Measurements from ENCODE around the gene HOMER3. TPM values are rescaled to one million over a fixed set of nuclear protein-coding genes. Genes with fewer than 3 reads are reported as not detected.

Gene HOMER3
- total RNA-seq, 4 donors from 2014 or later, result 22.9 to 32.9 (median 27.7) TPM

DNA sequence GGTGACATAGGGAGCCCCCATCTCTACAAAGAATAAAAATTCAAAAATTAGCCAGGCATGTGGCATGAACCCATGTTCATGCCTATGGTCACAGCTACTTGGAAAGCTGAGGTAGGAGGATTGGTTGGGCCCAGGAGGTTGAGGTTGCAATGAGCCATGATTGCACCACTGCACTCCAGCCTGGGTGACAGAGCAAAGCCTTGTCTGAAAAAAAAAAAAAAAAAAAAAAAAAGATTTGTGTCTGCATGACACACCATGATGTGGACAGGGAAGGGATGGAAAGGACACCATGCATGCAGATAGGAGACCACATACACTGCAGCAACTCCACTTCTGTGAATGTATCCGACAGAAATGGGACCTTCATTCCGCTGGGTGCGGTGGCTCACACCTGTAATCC is 34.0 kb upstream of the HOMER3 start:
- H3K4me3 ChIP-seq, result no peak overlapping the region
- no peaks in the 10 kb centered on the region for H3K36me3 ChIP-seq
- no peaks in the 10 kb centered on the region for H3K27me3 ChIP-seq
- no peak for DNase-seq (ENCODE audit: low spot score in 2 of 2)
- peaks cover 5% of the 10 kb centered on the region for H3K4me1 ChIP-seq
- WGBS, result 98% methylated on average over 3 of the region's 3 CpGs
- TF ChIP-seq POLR2A (IDR thresholded peaks at IDR 0.05) (no peak), EP300 (IDR thresholded peaks at IDR 0.05) (no peak), POLR2AphosphoS5 (IDR thresholded peaks at IDR 0.05) (no peak)
- TF ChIP-seq, protein P1, sequence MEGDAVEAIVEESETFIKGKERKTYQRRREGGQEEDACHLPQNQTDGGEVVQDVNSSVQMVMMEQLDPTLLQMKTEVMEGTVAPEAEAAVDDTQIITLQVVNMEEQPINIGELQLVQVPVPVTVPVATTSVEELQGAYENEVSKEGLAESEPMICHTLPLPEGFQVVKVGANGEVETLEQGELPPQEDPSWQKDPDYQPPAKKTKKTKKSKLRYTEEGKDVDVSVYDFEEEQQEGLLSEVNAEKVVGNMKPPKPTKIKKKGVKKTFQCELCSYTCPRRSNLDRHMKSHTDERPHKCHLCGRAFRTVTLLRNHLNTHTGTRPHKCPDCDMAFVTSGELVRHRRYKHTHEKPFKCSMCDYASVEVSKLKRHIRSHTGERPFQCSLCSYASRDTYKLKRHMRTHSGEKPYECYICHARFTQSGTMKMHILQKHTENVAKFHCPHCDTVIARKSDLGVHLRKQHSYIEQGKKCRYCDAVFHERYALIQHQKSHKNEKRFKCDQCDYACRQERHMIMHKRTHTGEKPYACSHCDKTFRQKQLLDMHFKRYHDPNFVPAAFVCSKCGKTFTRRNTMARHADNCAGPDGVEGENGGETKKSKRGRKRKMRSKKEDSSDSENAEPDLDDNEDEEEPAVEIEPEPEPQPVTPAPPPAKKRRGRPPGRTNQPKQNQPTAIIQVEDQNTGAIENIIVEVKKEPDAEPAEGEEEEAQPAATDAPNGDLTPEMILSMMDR (IDR thresholded peaks at IDR 0.05), result no peak
- no peak overlapping the region for H3K27ac ChIP-seq
- no peaks in the 10 kb centered on the region for H3K9me3 ChIP-seq

DNA sequence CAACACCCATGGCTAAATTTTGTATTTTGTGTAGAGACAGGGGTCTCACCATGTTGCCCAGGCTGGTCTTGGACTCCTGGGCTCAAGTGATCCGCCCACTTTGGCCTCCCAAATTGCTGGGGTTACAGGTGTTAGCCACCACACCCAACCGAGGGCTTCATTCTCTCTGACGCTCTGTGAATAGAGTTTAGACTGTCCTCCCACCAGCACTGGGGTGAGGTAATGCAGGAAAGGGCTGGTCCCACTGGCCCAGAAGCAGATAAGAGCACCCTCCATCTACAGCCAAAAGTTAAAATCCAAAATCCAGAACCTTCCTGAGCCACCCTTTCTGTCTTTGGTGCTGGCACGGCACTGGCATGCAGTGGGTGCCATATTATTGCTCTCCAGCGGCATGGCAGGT is 31.8 kb upstream of the HOMER3 start:
- Histone ChIP-seq H3K4me3 (no peak overlapping the region), H3K27me3 (no peaks in the 10 kb centered on the region), H3K4me1 (peaks cover 20% of the 10 kb centered on the region), H3K9me3 (no peaks in the 10 kb centered on the region), H3K36me3 (no peaks in the 10 kb centered on the region), H3K27ac (peak overlapping the region; percentile 13)
- WGBS, result 88% methylated on average over 5 of the region's 5 CpGs
- DNase-seq (ENCODE audit: low spot score in 2 of 2), result no peak
- TF ChIP-seq, protein P1 (IDR thresholded peaks at IDR 0.05), result no peak
- no peak for TF ChIP-seq POLR2AphosphoS5 (IDR thresholded peaks at IDR 0.05)

DNA sequence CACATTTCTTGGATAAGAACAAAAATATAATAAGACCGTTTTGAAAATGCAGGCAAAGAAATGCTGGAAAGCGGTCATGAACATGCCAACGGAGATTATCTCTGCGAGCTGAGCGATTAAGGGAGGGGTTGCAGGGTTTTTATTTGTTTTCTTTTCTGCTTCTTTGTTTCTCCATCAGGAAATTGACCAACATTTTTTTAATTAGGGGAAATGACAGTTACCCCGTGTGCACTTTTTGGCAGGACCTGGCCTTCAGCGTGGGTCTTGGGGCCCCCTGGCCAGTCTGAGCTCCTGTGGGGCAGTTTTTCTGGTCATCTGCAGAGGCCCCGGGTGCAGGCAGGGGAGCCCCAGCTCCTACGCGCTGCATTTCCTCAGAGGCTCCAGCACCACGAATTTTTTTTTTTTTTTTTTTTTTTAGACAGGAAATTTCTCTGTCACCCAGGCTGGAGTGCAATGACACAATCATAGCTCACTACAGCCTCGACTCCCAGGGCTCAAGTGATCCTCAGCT is 31.3 kb upstream of the HOMER3 start:
- TF ChIP-seq, protein P1 (IDR thresholded peaks at IDR 0.05), result no peak
- TF ChIP-seq EP300 (IDR thresholded peaks at IDR 0.05) (no peak), POLR2A (IDR thresholded peaks at IDR 0.05) (no peak), POLR2AphosphoS5 (IDR thresholded peaks at IDR 0.05) (no peak)
- 34% methylated on average over 12 of the region's 12 CpGs for WGBS
- H3K36me3 ChIP-seq, result no peaks in the 10 kb centered on the region
- H3K9me3 ChIP-seq, result no peaks in the 10 kb centered on the region
- no peak overlapping the region for H3K4me3 ChIP-seq
- no peak for DNase-seq (ENCODE audit: low spot score in 2 of 2)
- H3K27ac ChIP-seq, result peak overlapping the region; percentile 13
- no peaks in the 10 kb centered on the region for H3K27me3 ChIP-seq
- H3K4me1 ChIP-seq, result peaks cover 24% of the 10 kb centered on the region

DNA sequence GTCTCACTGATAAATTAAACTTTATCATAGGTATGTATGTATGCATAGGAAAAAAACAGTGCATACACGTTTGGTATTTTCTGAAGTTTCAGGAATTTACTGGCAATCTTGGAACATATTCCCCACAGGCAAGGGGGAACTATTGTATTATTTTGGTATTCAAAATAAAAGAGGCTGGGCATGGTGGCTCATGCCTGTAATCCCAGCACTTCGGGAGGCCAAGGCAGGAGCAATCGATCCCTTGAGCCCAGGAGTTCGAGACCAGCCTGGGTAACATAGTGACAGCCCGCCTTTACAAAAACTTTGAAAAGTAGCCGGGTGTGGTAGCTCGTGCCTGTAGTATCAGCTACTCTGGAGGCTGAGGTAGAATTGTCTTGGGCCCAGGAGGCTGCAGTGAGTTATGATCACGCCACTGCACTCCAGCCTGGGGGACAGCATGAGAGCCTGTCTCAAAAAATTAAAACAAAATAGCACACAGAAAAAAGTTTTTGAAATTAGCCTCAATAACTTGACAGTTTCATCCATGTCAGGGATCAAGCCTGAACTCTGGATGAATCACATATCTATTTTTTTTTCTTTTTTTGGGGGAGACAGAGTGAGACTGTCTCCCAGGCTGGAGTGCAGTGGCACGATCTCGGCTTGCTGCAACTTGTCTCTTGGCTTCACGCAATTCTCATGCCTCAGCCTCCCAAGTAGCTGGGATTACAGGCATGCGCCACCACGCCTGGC is 29.1 kb upstream of the HOMER3 start:
- H3K36me3 ChIP-seq, result no peaks in the 10 kb centered on the region
- peak overlapping the region; percentile 50 for H3K27ac ChIP-seq
- H3K4me3 ChIP-seq, result no peak overlapping the region
- 68% methylated on average over 13 of the region's 13 CpGs for WGBS
- peaks cover 25% of the 10 kb centered on the region for H3K4me1 ChIP-seq
- H3K27me3 ChIP-seq, result no peaks in the 10 kb centered on the region
- TF ChIP-seq EP300 (IDR thresholded peaks at IDR 0.05) (no peak), POLR2AphosphoS5 (IDR thresholded peaks at IDR 0.05) (no peak), POLR2A (IDR thresholded peaks at IDR 0.05) (no peak)
- TF ChIP-seq, protein P1 (IDR thresholded peaks at IDR 0.05), result no peak
- no peaks in the 10 kb centered on the region for H3K9me3 ChIP-seq
- no peak for DNase-seq (ENCODE audit: low spot score in 2 of 2)

DNA sequence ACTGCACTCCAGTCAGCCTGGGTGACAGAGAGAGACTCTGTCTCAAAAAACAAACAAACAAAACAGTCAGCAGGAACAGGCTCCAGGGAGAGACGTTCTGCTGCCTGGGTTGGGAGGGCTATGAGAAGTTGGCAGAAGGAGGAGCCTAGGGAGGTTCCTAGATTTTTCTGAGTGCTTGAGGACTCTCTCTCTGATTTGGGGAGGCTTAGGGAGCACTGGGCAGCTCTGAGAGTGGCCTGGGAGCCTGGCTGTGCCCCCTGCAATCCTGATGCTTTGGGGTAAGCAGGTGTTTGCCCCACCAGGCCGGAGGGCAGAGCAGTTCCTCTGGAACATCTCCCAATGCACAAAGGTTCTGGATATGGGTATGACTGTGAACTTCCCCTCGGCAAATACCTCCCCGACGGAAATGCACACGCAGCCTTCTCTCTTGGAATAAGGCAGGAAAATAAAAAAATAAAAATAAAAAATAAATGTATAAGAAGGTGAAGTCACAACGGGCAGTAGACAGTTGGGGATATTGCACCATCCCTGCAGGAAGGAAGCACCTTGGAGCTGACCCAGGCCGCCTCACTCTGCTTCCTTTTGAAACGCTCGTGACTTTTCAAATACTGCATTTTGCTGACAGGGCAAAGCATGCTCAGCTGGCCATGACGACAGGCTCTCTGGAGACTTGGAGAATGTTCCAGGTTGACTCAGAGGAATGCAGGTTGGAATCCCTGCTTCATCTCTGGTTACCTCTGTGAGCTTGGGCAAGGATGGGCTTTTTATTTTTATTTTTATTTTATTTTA is 26.5 kb upstream of the HOMER3 start:
- DNase-seq (ENCODE audit: low spot score in 2 of 2), result peak; percentile 85 to 91
- Histone ChIP-seq H3K4me3 (no peak overlapping the region), H3K4me1 (peaks cover 25% of the 10 kb centered on the region), H3K27ac (peak overlapping the region; percentile 52), H3K27me3 (peaks cover 7% of the 10 kb centered on the region), H3K9me3 (no peaks in the 10 kb centered on the region), H3K36me3 (no peaks in the 10 kb centered on the region)
- 27% methylated on average over 11 of the region's 11 CpGs for WGBS
- TF ChIP-seq, protein P1 (IDR thresholded peaks at IDR 0.05), result no peak
- TF ChIP-seq POLR2A (IDR thresholded peaks at IDR 0.05) (no peak), EP300 (IDR thresholded peaks at IDR 0.05) (no peak), POLR2AphosphoS5 (IDR thresholded peaks at IDR 0.05) (peak in 1 of 3 donors; percentile 59)
